Measurements from ENCODE around the gene YKT6. TPM values are rescaled to one million over a fixed set of nuclear protein-coding genes. Genes with fewer than 3 reads are reported as not detected.

YKT6 gene
- total and polyA plus RNA-seq, 2 of the 8 experiments (the other 6 are each of a cell fraction or from before 2014, with no cell fraction given) = 75.3 to 103 TPM

GRCh38 chr7:44218418-44219201, 17.8 kb downstream of the YKT6 start (continued):
- no peak for TF ChIP-seq CHD7 (IDR thresholded peaks at IDR 0.05; ENCODE audit: insufficient replicate concordance, low read length)
- no peak for TF ChIP-seq HDAC6 (IDR thresholded peaks at IDR 0.05; ENCODE audit: low read depth, low read length)
- TF ChIP-seq GABPA (IDR thresholded peaks at IDR 0.05; ENCODE audit: borderline replicate concordance, insufficient read depth, low read length) = no peak; the same call in 1 of the 2 replicates
- no peak for TF ChIP-seq CTBP2 (IDR thresholded peaks at IDR 0.05; ENCODE audit: borderline replicate concordance, insufficient read depth, insufficient read length, low read length)
- TF ChIP-seq KDM4A (IDR thresholded peaks at IDR 0.05; ENCODE audit: low read depth, low read length, severe bottlenecking) = no peak

Data from H1 (cell line).